HG03064 (cell line): ENCODE results near the gene CTNNB1.

Source experiments
- ATAC-seq: cut with Tn5 transposase; IDR thresholded peaks from one replicate; pipeline ENCODE4 v1.9.1; 2021; ENCODE audit warnings: low read depth; ENCODE audit not compliant: unreplicated experiment

Gene CTNNB1

DNA sequence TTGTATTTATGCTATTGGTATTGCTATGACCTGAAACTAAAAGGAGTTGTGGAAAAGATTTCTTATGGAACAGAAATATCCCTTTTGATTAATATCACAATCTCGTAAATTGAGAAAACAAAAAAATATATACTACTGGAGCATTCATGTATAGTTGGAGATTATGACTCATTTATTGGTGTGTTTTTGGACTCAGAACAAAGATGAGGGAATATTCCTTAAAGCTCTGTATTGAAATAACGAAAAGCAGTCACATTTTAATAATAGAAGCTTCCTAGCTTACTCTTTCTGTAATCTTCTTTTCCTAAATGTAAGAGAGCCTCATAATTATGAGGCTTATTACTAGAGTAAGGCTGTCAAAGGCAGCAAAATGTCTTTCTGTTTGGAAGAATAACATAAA is 14.3 kb downstream of the CTNNB1 start:
- no peak for ATAC-seq

DNA sequence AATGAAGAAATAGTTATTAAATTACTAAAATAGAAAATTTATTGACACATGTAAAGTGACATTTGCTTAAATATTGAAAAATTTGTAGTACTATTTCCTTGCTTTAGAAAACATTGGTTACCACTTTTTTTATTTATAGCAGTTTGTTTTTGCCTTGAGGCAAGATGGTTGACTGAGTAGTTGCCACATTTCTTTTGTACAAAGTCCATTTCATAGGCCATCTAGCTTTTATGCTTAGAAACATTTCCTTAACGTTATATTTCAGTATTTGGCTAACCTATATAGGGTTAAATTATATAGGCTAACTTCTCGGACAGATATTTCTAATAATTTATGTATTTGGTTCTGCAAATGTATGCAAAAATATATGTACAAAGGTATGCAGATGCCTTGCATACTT is 17.1 kb downstream of the CTNNB1 start:
- no peak for ATAC-seq

DNA sequence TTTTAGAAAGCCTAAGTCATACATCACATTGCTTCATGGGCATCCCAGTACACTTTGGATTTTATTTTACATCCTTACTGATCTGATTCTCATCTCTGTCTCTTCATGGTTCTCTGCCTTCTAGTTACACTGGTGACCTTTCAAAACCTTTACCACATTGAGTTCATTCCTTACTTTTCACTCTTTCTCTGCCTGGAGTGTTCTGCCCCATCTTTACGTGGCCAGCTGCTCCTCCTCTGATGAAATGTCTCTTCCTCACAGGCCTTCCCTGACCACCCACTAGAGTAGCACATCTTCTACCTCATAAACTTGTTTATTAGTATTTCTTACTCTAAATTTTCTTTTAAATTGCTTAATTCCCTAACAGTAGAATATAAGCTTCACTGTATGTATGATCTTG is 17.7 kb downstream of the CTNNB1 start:
- ATAC-seq: no peak

- ATAC-seq: no peak
These were observed 20.1 kb downstream of the CTNNB1 start for GRCh38 chr3:41219424-41219823.

DNA sequence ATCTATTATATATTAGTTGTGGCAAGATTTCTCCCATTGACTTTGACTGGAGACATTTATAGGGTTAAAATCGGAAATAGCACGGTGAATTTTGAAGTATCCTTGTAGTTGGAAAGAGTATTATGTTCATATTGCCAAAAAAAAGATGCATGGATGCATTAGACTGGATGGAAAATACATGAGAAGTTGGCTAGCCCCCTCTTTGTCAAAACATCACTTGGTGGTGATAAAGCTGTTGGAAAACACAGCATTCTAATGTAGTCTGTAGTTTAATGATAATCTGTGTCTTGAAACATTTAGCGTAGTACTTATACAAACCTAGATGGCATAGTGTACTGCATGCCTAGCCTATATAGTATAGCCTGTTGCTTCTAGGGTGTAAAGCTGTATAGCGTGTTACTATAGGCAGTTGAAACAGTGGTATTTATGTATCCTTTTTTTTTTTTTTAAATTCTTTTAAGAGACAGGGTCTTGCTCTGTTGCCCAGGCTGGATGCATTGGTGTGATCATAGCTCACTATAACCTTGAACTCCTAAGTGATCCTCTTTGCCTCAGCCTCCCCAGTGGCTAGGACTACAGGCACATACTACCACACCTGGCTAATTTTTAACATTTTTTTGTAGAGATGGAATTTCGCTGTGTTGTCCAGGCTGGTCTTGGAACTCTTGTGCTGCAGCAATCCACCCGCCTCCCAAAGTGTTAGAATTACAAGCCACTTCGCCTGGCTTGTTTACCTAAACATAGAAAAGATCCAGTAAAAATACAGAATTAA is 21.8 kb downstream of the CTNNB1 start:
- no peak for ATAC-seq

DNA sequence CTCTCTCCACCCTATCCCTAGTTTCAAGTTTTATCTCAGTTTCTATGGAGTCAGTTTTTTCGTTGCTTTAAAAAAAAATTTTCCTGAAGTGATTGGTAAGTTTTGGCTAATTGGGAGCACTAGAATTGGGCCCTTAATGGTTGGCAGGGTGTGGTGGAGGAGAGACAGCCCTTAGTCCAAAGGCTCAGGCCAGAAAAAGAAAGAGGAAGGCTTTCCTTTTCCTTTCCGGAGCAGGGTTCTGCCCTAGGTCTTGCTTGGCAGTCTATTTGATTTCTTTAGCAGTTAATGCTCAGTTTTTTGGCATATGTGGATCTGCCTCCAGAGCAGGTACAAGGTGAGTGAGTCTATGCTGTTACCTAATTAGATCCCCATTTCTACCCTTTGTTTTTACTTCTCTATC is 22.7 kb downstream of the CTNNB1 start:
- no peak for ATAC-seq

- ATAC-seq: no peak
These were observed 23.2 kb downstream of the CTNNB1 start for GRCh38 chr3:41222501-41222900.

GRCh38 chr3:41223078-41223477 is 23.8 kb downstream of the CTNNB1 start:
- ATAC-seq: no peak

DNA sequence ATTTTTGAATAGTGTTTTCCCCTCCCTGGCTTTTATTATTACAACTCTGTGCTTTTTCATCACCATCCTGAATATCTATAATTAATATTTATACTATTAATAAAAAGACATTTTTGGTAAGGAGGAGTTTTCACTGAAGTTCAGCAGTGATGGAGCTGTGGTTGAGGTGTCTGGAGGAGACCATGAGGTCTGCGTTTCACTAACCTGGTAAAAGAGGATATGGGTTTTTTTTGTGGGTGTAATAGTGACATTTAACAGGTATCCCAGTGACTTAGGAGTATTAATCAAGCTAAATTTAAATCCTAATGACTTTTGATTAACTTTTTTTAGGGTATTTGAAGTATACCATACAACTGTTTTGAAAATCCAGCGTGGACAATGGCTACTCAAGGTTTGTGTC is 24.4 kb downstream of the CTNNB1 start:
- no peak for ATAC-seq

- no peak for ATAC-seq
These were observed 25.0 kb downstream of the CTNNB1 start for GRCh38 chr3:41224120-41224806.

DNA sequence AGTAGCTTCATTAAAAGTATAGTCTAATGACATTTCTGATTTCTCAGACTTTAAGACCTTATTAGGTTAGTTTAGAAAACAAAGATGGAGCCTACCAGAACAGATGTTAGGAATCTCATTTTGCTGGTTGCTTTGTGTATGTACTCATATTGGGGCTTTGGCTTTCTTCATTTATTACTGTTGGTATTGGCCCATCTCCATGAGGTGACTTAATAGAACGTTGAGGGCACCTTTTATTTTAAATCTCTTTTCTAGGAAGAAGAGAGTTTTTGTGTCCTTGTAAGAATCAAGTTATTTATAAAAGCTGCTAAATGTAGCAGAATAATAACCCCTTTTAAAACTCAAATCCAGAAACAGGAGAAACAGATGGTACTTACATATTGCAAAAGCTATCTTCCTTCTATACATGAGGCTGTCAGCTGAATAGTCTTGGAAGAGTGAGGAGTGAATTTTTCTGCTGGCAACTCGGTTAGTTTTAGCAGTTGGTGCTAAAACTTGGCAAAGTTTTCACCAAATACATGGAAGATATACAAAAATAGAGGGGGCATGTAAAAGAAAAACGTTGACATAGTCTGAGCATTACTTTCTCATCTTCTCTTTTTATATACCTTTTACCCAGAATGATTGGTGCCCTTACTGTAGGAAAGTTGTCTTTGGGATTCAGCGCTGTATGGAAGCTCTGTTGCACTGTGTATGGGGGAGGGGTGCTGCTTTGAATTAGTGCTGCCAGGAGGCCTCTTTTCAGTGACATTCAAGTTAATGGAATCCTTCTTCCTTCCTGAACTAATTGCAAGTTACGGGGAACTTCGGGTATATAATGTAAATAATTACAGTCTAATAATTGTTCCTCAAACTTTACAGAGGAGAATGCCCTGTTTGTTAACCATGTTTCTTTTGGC is 35.8 kb downstream of the CTNNB1 start:
- ATAC-seq: no peak

- no peak for ATAC-seq
These were observed 36.9 kb downstream of the CTNNB1 start for GRCh38 chr3:41236228-41236627.

DNA sequence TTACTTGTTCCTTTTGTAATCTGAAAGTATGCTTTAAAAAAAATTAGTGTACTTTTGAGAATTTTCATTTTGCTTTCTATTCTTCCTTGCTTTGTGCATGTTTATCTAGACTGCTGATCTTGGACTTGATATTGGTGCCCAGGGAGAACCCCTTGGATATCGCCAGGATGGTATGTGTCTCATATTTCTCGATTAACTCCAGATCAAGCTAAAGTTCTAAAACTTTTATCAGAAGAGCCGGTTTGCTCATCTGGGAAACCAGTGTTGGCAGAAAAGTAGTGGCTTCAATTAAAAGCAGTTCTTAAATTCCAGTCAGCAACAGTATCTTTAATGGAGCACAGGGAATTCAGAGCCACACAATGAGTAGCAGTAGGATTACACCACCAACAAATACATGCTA is 38.6 kb downstream of the CTNNB1 start:
- no peak for ATAC-seq

DNA sequence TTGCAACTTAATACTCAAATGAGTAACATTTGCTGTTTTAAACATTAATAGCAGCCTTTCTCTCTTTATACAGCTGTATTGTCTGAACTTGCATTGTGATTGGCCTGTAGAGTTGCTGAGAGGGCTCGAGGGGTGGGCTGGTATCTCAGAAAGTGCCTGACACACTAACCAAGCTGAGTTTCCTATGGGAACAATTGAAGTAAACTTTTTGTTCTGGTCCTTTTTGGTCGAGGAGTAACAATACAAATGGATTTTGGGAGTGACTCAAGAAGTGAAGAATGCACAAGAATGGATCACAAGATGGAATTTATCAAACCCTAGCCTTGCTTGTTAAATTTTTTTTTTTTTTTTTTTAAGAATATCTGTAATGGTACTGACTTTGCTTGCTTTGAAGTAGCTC is 40.3 kb downstream of the CTNNB1 start:
- ATAC-seq: no peak

DNA sequence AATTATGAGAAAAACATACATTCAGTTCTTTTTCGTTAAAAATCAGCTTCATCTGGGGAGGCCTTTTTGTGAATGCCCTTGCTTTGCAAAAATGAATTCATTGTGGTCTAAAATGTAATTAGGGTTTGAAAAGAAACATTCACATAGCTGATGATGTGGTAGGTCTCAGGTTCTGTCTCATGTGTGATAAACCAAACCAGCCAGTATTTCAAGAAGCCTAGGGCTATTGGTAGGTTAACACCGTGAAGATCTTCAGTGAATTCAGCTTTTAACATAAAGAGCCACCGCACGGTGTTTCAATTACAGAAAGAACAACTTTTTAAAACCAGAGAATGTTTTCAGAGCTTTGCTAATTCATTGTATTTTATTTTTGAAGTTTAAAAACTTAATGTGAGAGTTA is 41.9 kb downstream of the CTNNB1 start:
- ATAC-seq: no peak

DNA sequence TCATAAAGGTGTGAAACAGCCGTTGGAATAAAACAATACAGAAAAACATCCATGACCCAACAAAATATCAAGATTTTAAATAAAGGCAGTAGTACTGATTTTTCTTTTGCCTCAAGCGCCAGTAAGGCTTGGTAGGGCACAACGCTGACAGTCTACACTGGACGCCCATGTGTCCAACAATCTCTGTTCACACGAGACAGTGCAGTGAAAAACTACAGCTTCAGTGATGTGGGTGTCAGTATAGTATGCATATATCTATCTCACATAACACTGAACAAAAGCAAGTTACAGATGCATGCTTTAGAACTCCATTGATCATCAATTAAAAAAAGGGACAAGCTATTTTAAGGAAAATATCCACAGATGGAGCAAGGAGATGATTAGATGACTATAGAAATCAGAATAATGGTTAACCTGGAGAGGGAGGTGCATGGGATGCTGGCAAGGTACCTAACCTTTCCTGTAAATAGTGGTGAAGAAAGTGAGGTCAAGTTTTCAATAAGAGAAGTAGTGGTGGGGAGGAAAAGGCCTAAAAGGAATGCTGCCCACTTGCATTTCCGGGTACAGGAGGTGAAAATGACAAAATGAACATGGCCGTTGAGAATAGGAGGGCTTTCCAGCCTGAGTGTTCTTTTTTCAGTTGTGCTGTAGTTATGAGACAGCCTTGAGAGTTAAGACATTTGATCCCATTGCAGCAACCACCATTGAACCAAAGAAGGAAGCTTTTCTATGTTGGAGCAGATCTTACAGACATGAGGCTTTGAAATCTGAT is 42.7 kb downstream of the CTNNB1 start:
- no peak for ATAC-seq

DNA sequence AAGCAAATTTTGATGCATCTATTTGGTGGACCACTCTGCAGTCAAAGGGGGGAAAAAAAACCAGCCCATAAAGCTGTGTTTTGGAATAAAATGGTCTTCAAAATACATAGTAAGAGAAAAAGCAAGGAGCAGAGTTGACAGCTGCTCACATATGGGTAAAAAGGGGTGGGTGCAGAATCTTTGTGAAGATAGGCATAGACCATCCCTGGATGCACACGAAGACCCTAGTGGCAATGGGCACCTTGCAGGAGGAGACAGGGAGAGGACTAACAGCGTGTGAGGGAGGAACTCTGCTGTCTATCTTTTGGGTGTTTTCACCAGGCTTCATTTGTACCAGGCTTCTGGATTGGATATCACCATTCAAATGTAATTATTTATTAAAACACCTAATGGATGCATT is 43.9 kb downstream of the CTNNB1 start:
- ATAC-seq: no peak

DNA sequence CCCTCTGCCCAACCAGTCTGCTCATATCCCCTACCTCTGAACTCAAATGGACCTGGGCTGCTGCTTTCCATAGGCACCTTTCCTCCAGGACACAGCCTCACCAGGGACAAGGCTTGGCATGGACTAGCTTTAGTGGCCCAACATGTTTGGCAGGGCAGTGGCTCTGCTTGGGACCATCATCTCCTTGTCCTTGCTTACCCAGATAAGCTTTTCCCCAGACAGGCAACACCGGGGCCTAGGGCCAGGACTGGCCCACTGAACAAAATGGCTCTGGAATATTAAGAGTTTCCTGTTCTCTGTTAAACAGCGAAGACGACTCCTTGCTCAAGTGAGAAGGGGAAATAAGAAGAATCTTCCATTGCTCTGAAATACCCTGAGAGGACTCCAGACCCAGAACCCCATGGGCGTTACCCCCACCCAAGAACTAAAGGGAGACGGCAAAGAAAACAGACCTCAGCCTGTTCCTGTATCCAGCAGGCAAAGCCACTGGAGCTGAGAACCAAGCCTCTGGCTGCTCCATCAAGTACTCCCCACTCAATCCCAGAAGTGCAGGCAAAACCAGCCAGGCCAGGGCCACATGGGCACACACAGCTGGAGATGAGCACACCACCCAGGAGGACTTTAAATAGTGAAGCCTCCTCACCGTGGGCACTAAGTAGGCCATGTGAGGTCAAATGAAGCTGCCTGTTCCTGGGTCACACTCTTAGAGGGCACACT is 45.5 kb downstream of the CTNNB1 start:
- no peak for ATAC-seq

DNA sequence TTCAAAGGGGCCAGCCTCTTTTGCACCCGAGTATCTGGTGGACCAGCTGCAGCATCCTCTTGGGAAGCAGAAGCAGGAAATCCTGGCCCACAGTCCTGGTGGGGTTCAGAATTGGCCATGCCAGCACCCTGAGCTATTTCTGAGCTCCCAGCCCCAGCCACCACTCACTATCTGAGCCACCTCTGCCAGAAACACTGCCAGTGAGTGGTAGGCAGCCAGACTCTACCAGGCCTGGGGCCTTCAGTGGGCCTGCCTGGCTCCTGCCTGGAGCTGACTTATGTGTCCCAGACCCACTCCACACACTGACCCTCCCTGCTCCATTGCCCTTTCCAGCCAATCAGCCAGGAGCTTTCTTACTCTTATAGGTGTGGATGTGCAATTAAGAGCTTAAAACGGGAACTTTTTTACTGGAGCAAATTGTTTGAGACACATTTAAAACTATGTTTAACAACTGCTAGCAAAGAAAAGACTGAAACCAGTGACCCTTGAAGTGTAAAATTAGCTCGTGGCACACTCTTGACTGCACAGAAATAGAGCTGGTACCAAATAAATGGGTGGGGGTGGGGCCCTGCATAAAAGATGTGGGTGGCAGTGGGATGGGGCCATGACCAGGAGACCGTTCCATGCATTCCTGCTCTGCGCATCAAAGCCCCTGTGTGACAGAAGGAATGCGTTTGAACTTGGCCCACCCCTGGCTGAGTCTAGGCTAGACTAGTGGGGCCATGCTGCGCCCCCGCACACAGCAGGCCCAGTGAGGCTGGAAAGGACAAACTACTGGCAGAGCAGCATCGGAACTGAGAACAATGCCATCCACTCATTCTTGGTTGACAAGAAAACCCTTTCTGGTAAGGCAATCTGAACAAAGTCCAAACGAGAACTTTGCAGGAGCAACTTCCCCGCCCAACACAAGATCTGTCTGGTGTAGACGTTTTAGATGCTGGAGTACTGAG is 48.0 kb downstream of the CTNNB1 start:
- no peak for ATAC-seq
